ENCODE measurements around the gene TLR6. TPM values are rescaled to one million over a fixed set of nuclear protein-coding genes. Genes with fewer than 3 reads are reported as not detected.

Gene TLR6
- total RNA-seq, 1 experiment from 2014 or later = 1.5 TPM

DNA sequence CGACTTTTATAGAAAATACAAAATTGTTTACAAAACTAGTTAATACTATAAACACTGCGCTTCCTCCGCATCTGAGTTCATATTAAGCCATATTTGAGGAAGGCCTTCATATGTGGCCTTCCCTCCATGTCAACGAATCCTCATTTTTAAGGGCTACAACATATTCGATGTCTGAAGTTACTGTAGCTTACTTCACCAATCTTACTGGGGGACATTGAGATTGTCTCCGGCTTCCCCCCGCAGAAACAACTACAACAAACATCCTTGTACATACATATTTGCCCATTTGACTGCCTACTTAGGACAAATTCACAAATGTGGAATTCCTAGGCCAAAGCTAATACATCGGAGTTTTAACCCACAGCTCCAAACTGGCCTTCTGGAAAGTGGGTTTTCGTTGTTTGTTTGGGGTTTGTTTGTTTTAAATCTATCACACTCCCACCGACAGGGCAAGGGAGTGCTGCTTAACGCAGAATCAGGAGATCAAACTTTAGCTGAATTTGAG, 10.4 kb upstream of the TLR6 start:
- Histone ChIP-seq H3K4me1 (ENCODE audit: insufficient read depth, low read length, poor library complexity, severe bottlenecking) (no peaks in the 10 kb centered on the region), H3K27ac (ENCODE audit: low read depth, low read length, poor library complexity, severe bottlenecking) (no peak overlapping the region), H3K36me3 (ENCODE audit: insufficient read depth, low read length, poor library complexity, severe bottlenecking) (no peaks in the 10 kb centered on the region), H3K4me3 (ENCODE audit: low read depth, low read length, poor library complexity, severe bottlenecking) (peak overlapping the region; percentile 53), H3K27me3 (replicated peaks; ENCODE audit: insufficient read depth, low read depth, low read length, poor library complexity) (no peaks in the 10 kb centered on the region), H3K9me3 (ENCODE audit: low read depth, low read length, poor library complexity, severe bottlenecking) (no peaks in the 10 kb centered on the region)
- no peak for DNase-seq (ENCODE audit: low spot score)
- ChIA-PET POLR2A (ENCODE audit: low non-redundant PET) (no interaction called here), CTCF (no interaction called here)
- intact Hi-C loops (cut with micrococcal nuclease; ENCODE audit: unreplicated experiment) = no loop called here
- BruUV-seq (replicated peaks) = no TSS peak
- no peak for TF ChIP-seq EZH2 (IDR thresholded peaks at IDR 0.05; ENCODE audit: borderline replicate concordance, low read depth, low read length, poor library complexity, severe bottlenecking)
- TF ChIP-seq, protein P1, sequence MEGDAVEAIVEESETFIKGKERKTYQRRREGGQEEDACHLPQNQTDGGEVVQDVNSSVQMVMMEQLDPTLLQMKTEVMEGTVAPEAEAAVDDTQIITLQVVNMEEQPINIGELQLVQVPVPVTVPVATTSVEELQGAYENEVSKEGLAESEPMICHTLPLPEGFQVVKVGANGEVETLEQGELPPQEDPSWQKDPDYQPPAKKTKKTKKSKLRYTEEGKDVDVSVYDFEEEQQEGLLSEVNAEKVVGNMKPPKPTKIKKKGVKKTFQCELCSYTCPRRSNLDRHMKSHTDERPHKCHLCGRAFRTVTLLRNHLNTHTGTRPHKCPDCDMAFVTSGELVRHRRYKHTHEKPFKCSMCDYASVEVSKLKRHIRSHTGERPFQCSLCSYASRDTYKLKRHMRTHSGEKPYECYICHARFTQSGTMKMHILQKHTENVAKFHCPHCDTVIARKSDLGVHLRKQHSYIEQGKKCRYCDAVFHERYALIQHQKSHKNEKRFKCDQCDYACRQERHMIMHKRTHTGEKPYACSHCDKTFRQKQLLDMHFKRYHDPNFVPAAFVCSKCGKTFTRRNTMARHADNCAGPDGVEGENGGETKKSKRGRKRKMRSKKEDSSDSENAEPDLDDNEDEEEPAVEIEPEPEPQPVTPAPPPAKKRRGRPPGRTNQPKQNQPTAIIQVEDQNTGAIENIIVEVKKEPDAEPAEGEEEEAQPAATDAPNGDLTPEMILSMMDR (conservative IDR thresholded peaks at IDR 0.05; ENCODE audit: low read depth, low read length) = no peak

DNA sequence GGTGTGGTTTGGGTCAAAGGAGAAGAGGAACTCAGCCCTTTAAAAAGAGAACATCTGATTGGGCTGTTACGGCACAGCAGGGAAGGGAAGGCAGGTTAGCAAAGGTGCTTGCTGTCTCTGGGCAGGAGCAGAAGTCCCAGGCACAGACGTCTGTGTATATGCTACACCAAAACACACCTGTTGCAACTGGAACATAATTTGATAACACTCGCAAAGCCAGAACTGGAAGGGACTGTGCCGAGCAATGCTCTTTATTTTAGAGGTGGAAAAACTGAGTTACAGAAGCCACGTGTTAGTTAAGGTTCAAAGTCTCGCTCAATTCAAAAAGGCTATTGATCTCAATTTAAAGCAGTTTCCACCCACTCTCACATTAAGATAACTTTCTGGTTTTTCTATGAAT, 8.8 kb upstream of the TLR6 start:
- Histone ChIP-seq H3K27ac (ENCODE audit: low read depth, low read length, poor library complexity, severe bottlenecking) (no peak overlapping the region), H3K36me3 (ENCODE audit: insufficient read depth, low read length, poor library complexity, severe bottlenecking) (no peaks in the 10 kb centered on the region), H3K4me1 (ENCODE audit: insufficient read depth, low read length, poor library complexity, severe bottlenecking) (no peaks in the 10 kb centered on the region), H3K27me3 (replicated peaks; ENCODE audit: insufficient read depth, low read depth, low read length, poor library complexity) (no peaks in the 10 kb centered on the region), H3K4me3 (ENCODE audit: low read depth, low read length, poor library complexity, severe bottlenecking) (no peak overlapping the region), H3K9me3 (ENCODE audit: low read depth, low read length, poor library complexity, severe bottlenecking) (no peaks in the 10 kb centered on the region)
- DNase-seq (ENCODE audit: low spot score) = no peak
- TF ChIP-seq EZH2 (IDR thresholded peaks at IDR 0.05; ENCODE audit: borderline replicate concordance, low read depth, low read length, poor library complexity, severe bottlenecking) = no peak
- TF ChIP-seq, protein P1 (conservative IDR thresholded peaks at IDR 0.05; ENCODE audit: low read depth, low read length) = no peak
- intact Hi-C loops (cut with micrococcal nuclease; ENCODE audit: unreplicated experiment) = no loop called here
- CTCF ChIA-PET = no interaction called here
- no TSS peak for BruUV-seq (replicated peaks)
- POLR2A ChIA-PET (ENCODE audit: low non-redundant PET) = no interaction called here

DNA sequence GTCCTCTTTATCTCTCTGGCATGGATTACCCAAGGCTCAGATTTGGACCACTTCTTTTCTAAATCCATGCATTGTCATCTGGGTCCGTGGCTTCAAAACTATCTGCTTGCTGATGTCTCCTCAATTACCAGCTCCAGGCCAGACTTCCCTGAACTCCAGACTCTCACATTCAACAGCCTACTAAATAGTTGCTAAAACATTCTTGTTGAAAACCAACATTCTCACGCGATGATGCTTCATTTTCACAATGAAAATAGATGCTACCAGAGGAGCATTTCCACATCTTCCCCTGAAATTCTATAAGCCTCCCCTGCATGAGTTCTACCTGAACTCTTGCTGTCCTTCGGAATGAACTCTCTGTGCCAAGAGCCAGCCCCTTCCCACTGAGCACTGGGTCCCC, 5.2 kb upstream of the TLR6 start:
- POLR2A ChIA-PET (ENCODE audit: low non-redundant PET) = no interaction called here
- no peak overlapping the region for H3K4me3 ChIP-seq (ENCODE audit: low read depth, low read length, poor library complexity, severe bottlenecking)
- DNase-seq (ENCODE audit: low spot score) = no peak

More for the DNA sequence above, 5.2 kb upstream of the TLR6 start:
- Histone ChIP-seq H3K36me3 (ENCODE audit: insufficient read depth, low read length, poor library complexity, severe bottlenecking) (no peaks in the 10 kb centered on the region), H3K4me1 (ENCODE audit: insufficient read depth, low read length, poor library complexity, severe bottlenecking) (peaks cover 7% of the 10 kb centered on the region), H3K27ac (ENCODE audit: low read depth, low read length, poor library complexity, severe bottlenecking) (no peak overlapping the region), H3K9me3 (ENCODE audit: low read depth, low read length, poor library complexity, severe bottlenecking) (no peaks in the 10 kb centered on the region), H3K27me3 (replicated peaks; ENCODE audit: insufficient read depth, low read depth, low read length, poor library complexity) (no peaks in the 10 kb centered on the region)
- intact Hi-C loops (cut with micrococcal nuclease; ENCODE audit: unreplicated experiment) = no loop called here
- BruUV-seq (replicated peaks) = no TSS peak
- TF ChIP-seq, protein P1 (conservative IDR thresholded peaks at IDR 0.05; ENCODE audit: low read depth, low read length) = no peak
- no peak for TF ChIP-seq EZH2 (IDR thresholded peaks at IDR 0.05; ENCODE audit: borderline replicate concordance, low read depth, low read length, poor library complexity, severe bottlenecking)
- CTCF ChIA-PET = no interaction called here

Data from A673 (cell line).